ENCODE measurements around the gene CERS4.
"Not testable (repeated sequence)": the region's sequence is repeated elsewhere in the genome, so short reads cannot be mapped to it uniquely, and the experiment has no call there.

CERS4 gene

DNA sequence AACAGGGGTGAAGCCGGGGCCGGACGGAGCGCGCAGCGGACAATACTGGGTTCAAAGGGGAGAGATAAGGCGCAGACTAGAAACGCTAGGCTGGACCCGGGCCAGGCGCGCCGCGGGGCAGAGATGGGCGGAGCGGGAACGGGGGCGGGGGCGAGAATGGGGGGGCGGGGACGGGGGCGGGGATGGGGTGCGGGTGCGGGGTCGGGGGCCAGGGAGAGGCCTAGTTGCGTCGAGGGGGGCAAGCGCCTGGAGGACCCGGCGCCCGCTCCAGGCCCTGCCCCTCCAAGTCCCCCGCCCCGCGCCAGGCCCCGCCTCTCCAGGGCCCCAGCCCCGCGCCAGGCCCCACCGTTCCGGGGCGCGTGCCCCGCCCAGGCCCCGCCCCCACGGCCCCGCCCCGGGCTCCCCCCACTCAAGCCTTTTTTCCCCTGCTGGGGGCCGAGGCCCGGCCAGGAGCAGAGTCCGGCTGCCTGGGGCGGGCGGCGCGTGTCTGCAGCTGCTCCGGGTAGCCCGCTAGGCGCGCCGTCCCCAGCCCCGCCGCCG is at the start of gene CERS4:
TSS of gene CERS4 (plus strand) at position 449 of the 540 bp plus-strand sequence. CDS start 41,707 bp downstream, outside the sequence.
- peak; percentile 17 for DNase-seq

- no peak for DNase-seq
Measured at GRCh38 chr19:8161135-8161646, 48.0 kb upstream of the CERS4 start.

DNA sequence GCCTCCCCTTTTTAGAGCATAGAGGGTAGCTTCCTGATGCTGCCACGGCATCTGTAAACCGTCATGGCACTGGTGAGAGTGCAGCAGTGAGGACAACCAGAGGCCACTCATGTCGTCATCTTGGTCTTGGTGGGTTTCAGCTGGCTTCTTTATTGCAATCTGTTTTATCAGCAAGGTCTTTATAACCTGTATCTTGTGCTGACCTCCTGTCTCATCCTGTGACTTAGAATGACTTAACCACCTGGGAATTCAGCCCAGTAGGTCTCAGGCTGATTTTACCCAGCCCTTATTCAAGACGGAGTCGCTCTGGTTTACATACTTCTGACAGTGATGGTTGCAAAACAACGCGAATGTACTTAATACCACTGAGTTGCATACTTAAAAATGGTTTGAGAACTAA is 45.4 kb upstream of the CERS4 start:
- DNase-seq: no peak

DNA sequence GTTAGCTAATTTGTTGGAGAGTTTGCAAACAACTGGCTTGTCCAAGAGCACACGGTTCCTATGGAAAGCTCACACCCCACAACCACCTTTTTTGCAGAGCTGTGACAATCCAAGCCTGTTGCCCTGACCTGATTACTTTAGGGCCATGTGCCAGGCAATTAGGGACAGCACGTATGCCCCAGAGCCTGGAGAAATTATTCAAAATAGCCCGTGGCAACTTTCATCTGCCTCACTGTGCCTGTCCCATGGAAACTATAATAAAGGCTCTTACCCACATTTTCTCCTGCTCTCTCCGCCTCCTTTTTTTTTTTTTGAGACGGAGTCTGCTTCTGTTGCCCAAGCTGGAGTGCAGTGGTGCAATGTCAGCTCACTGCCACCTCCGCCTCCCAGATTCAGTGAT is 41.2 kb upstream of the CERS4 start:
- no peak for DNase-seq

- no peak for DNase-seq
Measured at GRCh38 chr19:8168537-8168936, 40.6 kb upstream of the CERS4 start.

- DNase-seq: no peak
Measured at GRCh38 chr19:8174706-8175105, 34.5 kb upstream of the CERS4 start.

DNA sequence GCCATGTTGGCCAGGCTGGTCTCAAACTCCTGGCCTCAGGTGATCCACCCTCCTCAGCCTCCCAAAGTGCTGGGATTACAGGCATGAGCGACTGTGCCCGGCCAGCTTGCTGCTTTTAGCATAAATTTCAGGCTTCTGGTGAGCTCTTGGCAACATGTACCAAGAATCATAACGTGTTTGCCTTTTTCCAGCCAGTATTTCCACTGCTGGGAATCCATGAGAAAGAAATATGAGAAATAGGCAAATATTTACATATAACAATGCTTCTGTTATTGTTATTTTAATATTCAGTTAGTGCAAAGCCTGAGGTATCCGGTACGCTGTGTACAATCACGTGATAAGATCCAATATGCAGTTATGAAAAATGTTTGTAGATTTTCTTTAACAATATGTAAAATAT is 29.2 kb upstream of the CERS4 start:
- no peak for DNase-seq

- DNase-seq: no peak
Measured at GRCh38 chr19:8184274-8184673, 24.9 kb upstream of the CERS4 start.

GRCh38 chr19:8185343-8186068 is 23.7 kb upstream of the CERS4 start:
- DNase-seq: no peak

- no peak for DNase-seq
Measured at GRCh38 chr19:8192221-8192820, 16.8 kb upstream of the CERS4 start.

DNA sequence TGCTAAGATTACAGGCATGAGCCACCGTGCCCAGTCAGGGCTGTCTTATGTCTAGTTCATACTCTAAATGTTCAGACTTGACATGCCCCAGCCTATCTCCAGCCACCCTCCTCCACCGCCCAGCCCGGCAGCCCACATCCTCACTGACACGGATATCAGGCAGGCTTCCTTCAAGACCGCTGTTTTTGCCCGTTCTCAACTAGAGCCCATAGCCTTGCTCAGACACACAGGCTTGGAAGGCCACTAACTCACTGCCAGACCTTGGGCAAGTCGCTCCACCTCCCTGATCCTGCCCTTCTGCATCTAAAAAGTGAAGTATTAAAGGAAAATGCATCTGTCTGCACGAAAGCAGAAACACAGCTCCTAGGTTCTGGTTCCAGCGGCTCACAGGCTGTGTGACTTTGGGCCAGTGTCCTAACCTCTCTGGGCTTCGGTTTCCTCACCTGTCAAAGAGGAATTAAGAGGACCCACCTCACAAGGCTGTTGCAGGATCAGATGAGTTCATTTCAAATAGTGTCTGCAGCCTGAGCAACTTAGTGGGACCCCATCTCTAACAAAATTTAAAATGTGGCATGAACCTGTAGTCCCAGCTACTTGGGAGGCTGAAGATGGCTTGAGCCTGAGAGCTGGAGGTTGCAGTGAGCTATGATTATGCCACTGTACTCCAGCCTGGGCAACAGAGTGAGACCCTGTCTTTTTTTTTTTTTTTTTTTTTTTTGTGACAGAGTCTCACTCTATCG is 14.5 kb upstream of the CERS4 start:
- DNase-seq: no peak

- no peak for DNase-seq
Measured at GRCh38 chr19:8196271-8196927, 12.8 kb upstream of the CERS4 start.

GRCh38 chr19:8203288-8204120 is 5.7 kb upstream of the CERS4 start:
- DNase-seq: not testable (repeated sequence)

DNA sequence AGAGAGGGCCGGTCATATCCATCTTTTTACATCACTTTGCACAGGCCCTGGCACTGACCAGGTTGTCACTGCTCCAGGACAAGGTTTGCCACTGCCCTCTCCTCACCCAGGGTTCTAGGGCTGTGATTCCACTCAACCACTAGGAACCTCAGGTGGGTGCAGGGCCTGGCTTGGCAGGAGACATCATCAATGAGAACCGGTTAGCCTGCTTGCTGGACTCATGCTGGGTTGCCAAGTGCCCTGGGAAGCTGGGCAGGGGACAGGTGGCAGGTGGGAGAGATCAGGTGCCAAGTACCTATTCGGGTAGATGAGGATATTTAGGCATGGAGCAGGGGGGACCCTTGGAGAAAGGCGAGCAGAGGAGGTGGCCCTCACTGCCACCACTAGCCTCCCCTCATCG is 4.2 kb upstream of the CERS4 start:
- no peak for DNase-seq

- no peak for DNase-seq
Measured at GRCh38 chr19:8206147-8207087, 2.8 kb upstream of the CERS4 start.

DNA sequence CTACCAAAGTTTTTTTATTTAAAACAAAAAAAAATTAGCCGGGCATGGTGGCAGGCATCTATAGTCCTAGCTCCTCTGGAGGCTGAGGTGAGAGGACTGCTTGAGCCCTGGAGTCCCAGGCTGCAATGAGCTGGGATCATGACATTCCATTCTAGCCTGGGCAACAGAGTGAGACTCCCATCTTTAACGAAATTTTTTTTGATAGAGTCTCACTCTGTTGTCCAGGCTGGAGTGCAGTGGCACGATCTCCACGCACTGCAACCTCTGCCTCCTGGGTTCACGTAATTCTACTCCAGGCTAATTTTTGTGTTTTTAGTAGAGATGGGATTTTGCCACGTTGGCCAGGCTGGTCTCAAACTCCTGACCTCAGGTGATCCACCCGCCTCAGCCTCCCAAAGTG is 1.8 kb upstream of the CERS4 start:
- not testable (repeated sequence) for DNase-seq

GRCh38 chr19:8208119-8208921 is 850 bp upstream of the CERS4 start:
- DNase-seq: no peak

DNA sequence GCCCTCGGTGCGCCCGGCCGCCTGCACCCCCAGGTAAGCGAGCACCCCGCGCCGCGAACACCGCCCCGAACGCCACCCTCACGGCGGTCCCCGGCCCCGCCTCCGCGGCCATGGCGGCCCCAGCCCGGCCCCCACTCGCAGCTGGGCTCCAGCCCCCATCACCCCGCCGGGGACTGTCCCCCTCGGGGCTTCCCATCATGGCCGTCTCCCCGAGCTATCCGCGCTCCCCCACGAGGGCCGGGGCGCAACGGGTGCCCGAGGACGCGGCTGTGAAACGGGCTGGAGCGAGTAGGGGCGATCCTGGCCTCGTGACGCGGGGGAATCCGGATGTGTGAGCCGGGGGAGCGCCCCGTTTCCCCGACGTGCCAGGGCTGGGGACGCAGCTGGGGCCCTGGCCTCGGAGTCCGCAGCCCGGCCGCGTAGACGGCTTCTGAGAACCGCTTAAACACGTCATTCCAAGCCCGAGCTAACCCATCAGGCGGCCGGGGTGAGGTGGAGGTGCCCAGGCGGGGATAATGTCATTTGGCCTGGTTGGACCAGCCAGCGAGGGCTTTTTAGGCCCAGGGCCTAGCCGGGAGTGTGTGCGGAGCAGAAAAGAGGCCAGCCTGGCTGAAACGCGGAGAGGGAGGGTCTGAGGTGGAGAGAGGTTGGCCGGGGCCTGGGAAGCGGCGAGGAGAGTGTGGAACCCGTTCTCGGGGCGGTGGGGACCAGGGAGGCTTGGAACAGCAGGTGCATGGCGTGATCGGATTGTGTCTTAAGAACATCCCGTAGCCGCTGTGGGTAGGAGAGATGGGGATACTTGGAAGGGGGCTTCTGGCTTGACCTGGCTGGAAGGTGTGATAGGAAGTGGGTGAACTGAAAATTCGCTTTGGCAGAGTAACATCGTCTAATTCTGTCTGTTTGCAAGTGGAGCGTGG is 550 bp downstream of the CERS4 start:
- DNase-seq: no peak
